A549 treated with Mapracorat at 1 μM for 4 hours (cell line): ENCODE data around the gene ZBTB5. TPM values are rescaled to one million over a fixed set of nuclear protein-coding genes. Genes with fewer than 3 reads are reported as not detected.

ENCODE experiments used
- total RNA-seq: library from RNA; stranded (reverse); fragments of 200-300 nt; extraction: Qiagen RNA extraction; gene quantifications from 5 replicates; pipeline ENCODE4 v1.2.3, GENCODE V29; 2022

Gene ZBTB5
- total RNA-seq = 6.4 to 8.4 TPM (median 7.7 TPM) in 5 replicates

DNA sequence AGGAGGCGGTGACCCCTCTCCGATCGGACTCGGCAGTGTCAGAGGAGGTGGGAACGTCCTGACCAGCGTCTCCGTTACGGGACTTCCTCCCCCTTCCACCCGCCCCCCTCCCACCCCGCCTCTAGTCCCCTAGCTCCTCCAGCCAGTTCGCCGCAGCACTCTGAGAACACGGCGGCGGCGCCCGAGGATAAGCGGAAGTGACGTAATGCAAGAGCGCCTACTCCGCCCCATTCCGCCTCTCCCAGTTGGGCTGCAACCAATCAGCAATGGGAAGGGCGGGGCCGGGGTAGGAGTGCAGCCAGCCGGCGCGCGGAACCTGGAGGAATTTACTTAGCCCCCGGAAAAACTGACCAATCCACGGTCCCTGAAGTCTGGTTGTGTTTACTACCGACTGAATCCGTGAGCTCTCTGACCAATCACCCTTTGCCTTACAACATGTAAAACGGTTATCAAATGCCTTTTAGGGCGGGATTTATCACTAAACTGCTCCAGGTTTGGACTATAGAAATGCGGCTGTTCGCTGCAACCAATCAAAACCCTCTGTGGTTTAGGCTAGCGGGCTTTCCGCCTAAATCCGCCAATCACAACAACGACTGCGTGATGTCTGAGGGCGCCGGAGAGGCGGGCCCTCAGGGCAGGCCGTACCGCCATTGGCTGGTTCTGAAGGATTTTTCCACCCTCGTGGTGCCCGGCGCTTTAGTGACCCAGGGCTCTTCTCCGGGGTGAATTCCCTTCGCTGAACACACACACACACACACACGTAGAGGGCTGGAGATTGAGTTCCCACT is at the start of gene ZBTB5:
Gene ZBTB5 (minus strand): TSS at position 202 of the 788 bp plus-strand sequence. CDS start 22,899 bp downstream, outside the sequence.

GRCh38 chr9:37485389-37486255 is 20.4 kb upstream of the ZBTB5 start, which contains the start of gene POLR1E:
POLR1E (plus strand) TSS chr9:37485948; CDS start chr9:37486048, 100 bp downstream.

DNA sequence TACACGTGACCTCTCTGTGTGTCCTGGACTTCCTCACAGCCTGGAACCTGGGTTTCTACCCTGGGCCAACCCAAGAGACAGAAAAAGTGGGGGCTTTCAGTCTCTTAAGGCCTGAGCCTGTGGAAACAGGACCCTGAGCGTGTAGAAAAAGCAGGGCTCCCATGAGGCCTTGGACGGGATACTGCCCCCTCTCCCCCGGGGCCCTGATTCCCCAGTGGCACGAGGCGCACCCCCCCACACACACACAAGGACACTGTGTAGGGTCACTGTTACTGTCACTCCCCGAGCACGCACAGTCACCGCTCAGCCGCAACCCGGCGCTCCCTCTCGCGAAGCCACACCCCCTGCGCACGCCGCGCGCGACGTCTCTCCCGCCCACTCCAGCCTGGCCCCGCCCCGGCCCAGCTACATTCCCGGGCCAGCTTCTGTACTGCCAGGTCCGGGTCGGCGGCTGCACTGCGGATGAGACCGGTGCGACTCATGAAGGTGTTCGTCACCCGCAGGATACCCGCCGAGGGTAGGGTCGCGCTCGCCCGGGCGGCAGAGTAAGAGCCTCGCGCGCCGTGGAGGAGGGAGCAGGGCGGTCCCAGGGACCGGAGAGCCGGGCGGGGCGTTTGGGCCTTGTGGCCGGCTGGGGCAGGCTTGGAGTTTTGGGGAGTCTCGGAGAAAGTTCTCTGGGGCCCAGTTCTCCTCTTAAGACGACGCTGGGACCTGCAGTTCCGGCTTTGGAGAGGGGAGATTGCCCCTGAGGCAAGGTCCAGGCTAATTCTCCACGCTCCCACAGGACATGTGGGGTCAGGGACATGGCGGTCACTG is 42.8 kb downstream of the ZBTB5 start, which contains the start of gene GRHPR:
Gene GRHPR (plus strand): TSS at position 408 of the 816 bp plus-strand sequence. CDS start 55 bp downstream, at position 463.

Other genes starting within 250 kb of the ZBTB5 start
- 142 to 173 TPM (median 170 TPM) in 5 replicates for gene GRHPR, start 42.8 kb downstream of the ZBTB5 start, total RNA-seq
- gene POLR1E, start 20.5 kb upstream of the ZBTB5 start, total RNA-seq = 33.1 to 40.0 TPM (median 36.2 TPM) in 5 replicates
- 6.5 to 8.3 TPM (median 6.8 TPM) in 5 replicates for gene FBXO10, start 110.9 kb upstream of the ZBTB5 start, total RNA-seq
- 314 to 348 TPM (median 327 TPM) in 5 replicates for gene TOMM5, start 127.1 kb upstream of the ZBTB5 start, total RNA-seq
- gene FRMPD1, start 185.5 kb upstream of the ZBTB5 start, total RNA-seq = 0.03 to 0.10 TPM (median 0.05 TPM) in 5 replicates